Astrocyte (in vitro differentiated cells and primary cell): ENCODE measurements around the gene HPD. TPM values are rescaled to one million over a fixed set of nuclear protein-coding genes. Genes with fewer than 3 reads are reported as not detected.

ENCODE experiments used
- DNase-seq: peaks from one replicate; pipeline ENCODE4 v3.0.0-alpha.2; 2010; ENCODE audit warnings: low read depth
- FAIRE-seq: peaks from 2 replicates; lab custom pipeline; 2011; peaks lifted over from hg19 to GRCh38; lab: Jason Lieb, UNC
- H2AFZ ChIP-seq: 2 replicates; pipeline ENCODE4 v1.6.0; 2012; ENCODE audit warnings: low read depth, low read length, inconsistent platforms
- H3K27ac ChIP-seq: 2 replicates; pipeline ENCODE4 v1.5.1; 2011; ENCODE audit warnings: low read depth, low read length, inconsistent platforms
- H3K27me3 ChIP-seq: 2 replicates; pipeline ENCODE4 v1.6.0; 2011; ENCODE audit warnings: low read length, inconsistent platforms; ENCODE audit not compliant: insufficient read depth
- H3K36me3 ChIP-seq: 2 replicates; pipeline ENCODE4 v1.5.1; 2011; ENCODE audit warnings: low read length, inconsistent platforms; ENCODE audit not compliant: insufficient read depth
- H3K4me1 ChIP-seq: 2 replicates; pipeline ENCODE4 v1.5.1; 2011; ENCODE audit warnings: low read length, inconsistent platforms; ENCODE audit not compliant: insufficient read depth
- H3K4me2 ChIP-seq: 2 replicates; pipeline ENCODE4 v1.6.0; 2012; ENCODE audit warnings: low read length, inconsistent platforms
- H3K4me3 ChIP-seq: 2 replicates; pipeline ENCODE4 v1.5.1; 2011; ENCODE audit warnings: low read depth, mild to moderate bottlenecking, low read length, inconsistent platforms; ENCODE audit not compliant: insufficient read depth
- H3K79me2 ChIP-seq: 2 replicates; pipeline ENCODE4 v1.6.0; 2012; ENCODE audit warnings: mild to moderate bottlenecking, low read length, inconsistent platforms; ENCODE audit not compliant: insufficient read depth
- H3K9ac ChIP-seq: 2 replicates; pipeline ENCODE4 v1.6.0; 2012; ENCODE audit warnings: mild to moderate bottlenecking, low read length, inconsistent platforms
- H3K9me3 ChIP-seq: 2 replicates; pipeline ENCODE4 v1.5.1; 2012; ENCODE audit warnings: low read depth, mild to moderate bottlenecking, low read length, inconsistent platforms; ENCODE audit not compliant: insufficient read depth
- H4K20me1 ChIP-seq: 2 replicates; pipeline ENCODE4 v1.6.0; 2012; ENCODE audit warnings: low read length, inconsistent platforms; ENCODE audit not compliant: insufficient read depth
- H3K27ac Mint-ChIP-seq: one replicate; pipeline ENCODE4 v1.8.0; 2021; ENCODE audit warnings: mild to moderate bottlenecking, mixed read lengths; ENCODE audit not compliant: unreplicated experiment
- H3K27me3 Mint-ChIP-seq: one replicate; pipeline ENCODE4 v1.8.0; 2021; ENCODE audit warnings: low read depth, mixed read lengths; ENCODE audit not compliant: unreplicated experiment
- H3K36me3 Mint-ChIP-seq: one replicate; pipeline ENCODE4 v1.8.0; 2021; ENCODE audit warnings: low read depth, mixed read lengths; ENCODE audit not compliant: unreplicated experiment
- H3K4me1 Mint-ChIP-seq: one replicate; pipeline ENCODE4 v1.8.0; 2021; ENCODE audit warnings: low read depth, mixed read lengths; ENCODE audit not compliant: unreplicated experiment
- H3K4me3 Mint-ChIP-seq: one replicate; pipeline ENCODE4 v1.8.0; 2021; ENCODE audit warnings: mild to moderate bottlenecking, moderate library complexity, mixed read lengths; ENCODE audit not compliant: unreplicated experiment
- H3K9me3 Mint-ChIP-seq: one replicate; pipeline ENCODE4 v1.8.0; 2021; ENCODE audit warnings: mild to moderate bottlenecking, mixed read lengths; ENCODE audit not compliant: unreplicated experiment
- EZH2 ChIP-seq: IDR thresholded peaks from 2 replicates; pipeline ENCODE4 v1.6.1; 2012; ENCODE audit warnings: mild to moderate bottlenecking, low read length, inconsistent platforms; ENCODE audit not compliant: insufficient read depth
- total RNA-seq: library from RNA; stranded (reverse); gene quantifications from 2 replicates; pipeline ENCODE4 v1.2.1, GENCODE V29; 2021
- TF ChIP-seq, protein P1 (sequence below): IDR thresholded peaks from 2 replicates; pipeline ENCODE4 v1.5.1; 2011; ENCODE audit warnings: low read depth, mild to moderate bottlenecking, inconsistent platforms, low read length, moderate library complexity; ENCODE audit not compliant: insufficient read depth

HPD gene
- total RNA-seq, 1 donor from 2014 or later, result not detected

DNA sequence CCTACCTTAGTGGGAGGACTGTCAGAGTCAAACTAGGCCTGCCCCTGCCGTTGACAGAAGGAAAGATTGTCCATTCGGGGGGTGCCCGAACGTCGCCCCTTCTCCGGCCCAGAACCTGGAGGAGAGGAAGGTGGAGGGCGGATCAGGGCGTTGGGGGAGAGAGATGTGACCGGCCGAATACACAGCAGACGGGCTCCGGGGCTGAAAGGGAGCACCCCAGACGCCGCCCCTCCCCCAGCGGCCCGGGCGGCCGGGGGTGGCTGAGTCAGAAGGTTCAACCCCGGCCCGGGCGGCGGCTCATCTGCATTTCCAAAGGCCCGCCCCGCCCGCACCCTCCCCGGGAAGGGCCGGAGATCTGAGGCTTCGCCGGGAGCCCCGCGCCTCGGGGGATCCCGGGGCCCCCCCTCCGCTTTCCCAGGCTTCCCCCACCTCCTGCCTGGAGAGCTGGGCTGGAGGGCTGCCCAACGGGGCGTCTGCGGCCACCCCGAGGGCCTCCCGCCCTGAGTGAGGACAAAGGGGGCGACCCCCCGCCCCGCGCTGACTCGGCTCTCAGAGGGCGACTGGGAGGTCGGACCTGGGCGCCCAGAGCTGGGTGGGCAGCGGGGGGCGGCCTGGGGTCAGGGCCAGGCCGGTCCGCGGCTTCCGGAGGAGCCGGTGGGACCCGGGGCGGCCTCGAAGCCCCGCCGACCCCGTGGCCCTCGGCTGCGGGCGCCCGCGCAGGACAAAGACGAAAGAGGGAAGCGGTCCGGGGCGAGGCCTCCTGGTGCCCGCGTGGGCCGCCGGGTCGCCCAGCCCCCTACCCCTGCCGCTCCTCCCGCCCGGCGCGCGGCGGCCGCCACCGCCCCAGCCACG, 58.6 kb downstream of the HPD start:
- Histone ChIP-seq H3K4me3 (peak overlapping the region; percentile 65), H3K79me2 (peaks cover 71% of the 10 kb centered on the region), H2AFZ (no peak overlapping the region), H3K4me1 (peaks cover 52% of the 10 kb centered on the region), H3K9me3 (no peaks in the 10 kb centered on the region), H4K20me1 (peaks cover 24% of the 10 kb centered on the region), H3K27ac (peak overlapping the region; percentile 99), H3K27me3 (no peaks in the 10 kb centered on the region), H3K4me2 (peak overlapping the region; percentile 91), H3K36me3 (no peaks in the 10 kb centered on the region), H3K9ac (peak overlapping the region; percentile 100)
- DNase-seq (peak; percentile 77), FAIRE-seq (no peak)
- TF ChIP-seq, protein P1, sequence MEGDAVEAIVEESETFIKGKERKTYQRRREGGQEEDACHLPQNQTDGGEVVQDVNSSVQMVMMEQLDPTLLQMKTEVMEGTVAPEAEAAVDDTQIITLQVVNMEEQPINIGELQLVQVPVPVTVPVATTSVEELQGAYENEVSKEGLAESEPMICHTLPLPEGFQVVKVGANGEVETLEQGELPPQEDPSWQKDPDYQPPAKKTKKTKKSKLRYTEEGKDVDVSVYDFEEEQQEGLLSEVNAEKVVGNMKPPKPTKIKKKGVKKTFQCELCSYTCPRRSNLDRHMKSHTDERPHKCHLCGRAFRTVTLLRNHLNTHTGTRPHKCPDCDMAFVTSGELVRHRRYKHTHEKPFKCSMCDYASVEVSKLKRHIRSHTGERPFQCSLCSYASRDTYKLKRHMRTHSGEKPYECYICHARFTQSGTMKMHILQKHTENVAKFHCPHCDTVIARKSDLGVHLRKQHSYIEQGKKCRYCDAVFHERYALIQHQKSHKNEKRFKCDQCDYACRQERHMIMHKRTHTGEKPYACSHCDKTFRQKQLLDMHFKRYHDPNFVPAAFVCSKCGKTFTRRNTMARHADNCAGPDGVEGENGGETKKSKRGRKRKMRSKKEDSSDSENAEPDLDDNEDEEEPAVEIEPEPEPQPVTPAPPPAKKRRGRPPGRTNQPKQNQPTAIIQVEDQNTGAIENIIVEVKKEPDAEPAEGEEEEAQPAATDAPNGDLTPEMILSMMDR, result no peak
- TF ChIP-seq EZH2, result no peak
- Mint-ChIP-seq H3K36me3 (peaks cover 3% of the 10 kb centered on the region), H3K27ac (peak overlapping the region; percentile 90), H3K4me3 (peak overlapping the region; percentile 85), H3K4me1 (peaks cover 28% of the 10 kb centered on the region), H3K27me3 (no peaks in the 10 kb centered on the region), H3K9me3 (no peaks in the 10 kb centered on the region)

DNA sequence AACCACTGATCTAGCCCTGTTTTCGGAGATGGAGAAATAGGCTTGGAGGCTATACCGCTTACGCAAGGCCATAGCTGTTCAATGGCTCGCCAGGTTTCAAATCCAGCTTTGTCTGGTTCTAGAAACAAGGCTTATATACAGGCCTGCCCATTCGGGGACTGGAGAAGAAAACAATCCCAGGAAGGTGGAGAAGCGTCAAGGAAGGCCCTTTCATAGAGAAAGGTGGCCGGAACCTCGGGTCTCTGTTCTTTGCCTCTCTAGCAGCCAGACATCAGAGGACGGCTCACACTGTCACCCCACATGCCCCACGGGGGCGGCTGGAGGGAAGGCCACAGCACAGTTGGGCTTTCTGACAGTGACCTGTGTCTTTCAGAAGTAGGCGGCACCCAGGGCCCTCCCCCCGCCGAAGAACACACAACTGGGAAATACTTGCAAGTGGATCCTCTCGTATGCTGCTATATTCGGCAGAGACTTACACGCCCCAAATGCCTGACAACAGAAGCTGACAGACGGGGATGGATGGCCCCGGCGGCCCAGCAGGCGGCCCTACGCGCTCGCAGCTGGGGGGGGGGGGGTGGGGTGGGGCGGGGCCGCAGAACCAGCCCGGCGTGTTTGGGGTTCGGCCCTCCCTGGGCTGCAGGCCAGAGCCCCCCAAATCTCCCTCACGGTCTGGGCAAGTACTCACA, 59.4 kb downstream of the HPD start:
- Histone ChIP-seq H3K79me2 (peaks cover 65% of the 10 kb centered on the region), H3K4me3 (peak overlapping the region; percentile 65), H3K36me3 (no peaks in the 10 kb centered on the region), H3K9ac (peak overlapping the region; percentile 100), H4K20me1 (peaks cover 25% of the 10 kb centered on the region), H3K4me1 (peaks cover 60% of the 10 kb centered on the region), H2AFZ (no peak overlapping the region), H3K27ac (peak overlapping the region; percentile 99), H3K9me3 (no peaks in the 10 kb centered on the region), H3K27me3 (no peaks in the 10 kb centered on the region), H3K4me2 (peak overlapping the region; percentile 91)
- FAIRE-seq (no peak), DNase-seq (peak; percentile 86)
- Mint-ChIP-seq H3K9me3 (no peaks in the 10 kb centered on the region), H3K4me3 (peak overlapping the region; percentile 86), H3K36me3 (peaks cover 3% of the 10 kb centered on the region), H3K27me3 (no peaks in the 10 kb centered on the region), H3K4me1 (peaks cover 35% of the 10 kb centered on the region), H3K27ac (peak overlapping the region; percentile 90)
- TF ChIP-seq, protein P1, result no peak
- TF ChIP-seq EZH2, result no peak
